IMR-90 (cell line): ENCODE results near the gene SLC13A5. TPM values are rescaled to one million over a fixed set of nuclear protein-coding genes. Genes with fewer than 3 reads are reported as not detected.

ENCODE experiments used
- ATAC-seq: fragments of 200-7000 bp; cut with Tn5 transposase; 2 replicates; pipeline ENCODE4 v1.9.1; 2020; ENCODE audit warnings: low read depth, mild to moderate bottlenecking, moderate library complexity
- BruUV-seq: library from RNA; stranded (reverse); fragments of 400-500 nt; replicated peaks from 2 replicates; lab custom pipeline; 2021; lab: Mats Ljungman, UMichigan
- CTCF ChIA-PET: fragments of 300-600 bp; formaldehyde crosslinking; extraction: SDS; loops from one replicate; lab custom pipeline; 2021; ENCODE audit warnings: antibody characterized with exemption; lab: Yijun Ruan, JAX
- POLR2A ChIA-PET: fragments of 300-600 bp; sonication (Branson Sonifier 250); formaldehyde crosslinking; loops from one replicate; lab custom pipeline; 2022; ENCODE audit warnings: antibody characterized with exemption; ENCODE audit not compliant: unreplicated experiment; lab: Charles Lee
- DNase-seq: peaks from one replicate; pipeline ENCODE4 v3.0.0; 2013
- H2AFZ ChIP-seq: replicated peaks from 2 replicates; pipeline ENCODE3; 2013; ENCODE audit warnings: low read length, mild to moderate bottlenecking; ENCODE audit not compliant: poor library complexity
- H2AK5ac ChIP-seq: 2 replicates; pipeline ENCODE4 v1.6.1; 2013; ENCODE audit warnings: low read depth, low read length, inconsistent platforms
- H2AK9ac ChIP-seq: replicated peaks from 2 replicates; pipeline ENCODE3; 2013; ENCODE audit warnings: mild to moderate bottlenecking, low read depth, low read length, moderate library complexity; ENCODE audit not compliant: poor library complexity
- H2BK120ac ChIP-seq: 2 replicates; pipeline ENCODE4 v1.6.1; 2013; ENCODE audit warnings: low read depth, low read length, inconsistent platforms
- H2BK15ac ChIP-seq: 3 replicates; pipeline ENCODE4 v1.6.1; 2013; ENCODE audit warnings: low read depth, low read length, inconsistent platforms
- H2BK20ac ChIP-seq: 2 replicates; pipeline ENCODE4 v1.6.1; 2013; ENCODE audit warnings: low read depth, mild to moderate bottlenecking, inconsistent platforms, low read length, moderate library complexity
- H2BK5ac ChIP-seq: 2 replicates; pipeline ENCODE4 v1.6.1; 2013; ENCODE audit warnings: mild to moderate bottlenecking, low read depth, low read length, inconsistent platforms; ENCODE audit not compliant: poor library complexity, severe bottlenecking
- H3K14ac ChIP-seq: replicated peaks from 2 replicates; pipeline ENCODE4 v1.6.1; 2013; ENCODE audit warnings: low read depth, low read length, inconsistent platforms
- H3K18ac ChIP-seq: 2 replicates; pipeline ENCODE4 v1.6.1; 2013; ENCODE audit warnings: low read depth, low read length, control low read depth
- H3K23ac ChIP-seq: 2 replicates; pipeline ENCODE4 v1.6.1; 2013; ENCODE audit warnings: low read depth, low read length, inconsistent platforms
- H3K27ac ChIP-seq: 2 replicates; pipeline ENCODE4 v1.5.1; 2013; ENCODE audit warnings: mild to moderate bottlenecking, control low read depth, low read length; ENCODE audit not compliant: insufficient read depth
- H3K27me3 ChIP-seq: 2 replicates; pipeline ENCODE4 v1.6.1; 2013; ENCODE audit warnings: low read length; ENCODE audit not compliant: control insufficient read depth, insufficient read depth
- H3K36me3 ChIP-seq: 2 replicates; pipeline ENCODE4 v1.6.1; 2013; ENCODE audit warnings: low read length, mixed read lengths; ENCODE audit not compliant: control insufficient read depth, insufficient read depth
- H3K4ac ChIP-seq: 2 replicates; pipeline ENCODE4 v1.6.1; 2013; ENCODE audit warnings: low read depth, low read length, inconsistent platforms
- H3K4me1 ChIP-seq: 2 replicates; pipeline ENCODE4 v1.6.1; 2013; ENCODE audit warnings: low read length, mixed read lengths; ENCODE audit not compliant: control insufficient read depth, insufficient read depth
- H3K4me2 ChIP-seq: 2 replicates; pipeline ENCODE4 v1.6.1; 2013; ENCODE audit warnings: low read depth, mild to moderate bottlenecking, control low read depth, low read length, moderate library complexity
- H3K4me3 ChIP-seq: 2 replicates; pipeline ENCODE4 v1.5.1; 2013; ENCODE audit warnings: low read depth, mild to moderate bottlenecking, control low read depth, low read length, moderate library complexity; ENCODE audit not compliant: insufficient read depth
- H3K56ac ChIP-seq: 2 replicates; pipeline ENCODE4 v1.6.1; 2013; ENCODE audit warnings: low read length, inconsistent platforms; ENCODE audit not compliant: insufficient read depth; ENCODE audit errors: extremely low read depth
- H3K79me1 ChIP-seq, 2 experiments: 2 replicates each; pipeline ENCODE4 v1.6.1; 2013; ENCODE audit warnings: low read length in 2 of 2, inconsistent platforms in 1 of 2, low read depth in 1 of 2
- H3K9ac ChIP-seq: 2 replicates; pipeline ENCODE4 v1.6.1; 2013; ENCODE audit warnings: low read depth, low read length, control low read depth
- H3K9me1 ChIP-seq: 2 replicates; pipeline ENCODE4 v1.6.1; 2013; ENCODE audit warnings: low read length, inconsistent platforms; ENCODE audit not compliant: insufficient read depth
- H3K9me3 ChIP-seq: 2 replicates; pipeline ENCODE4 v1.6.1; 2013; ENCODE audit warnings: low read length; ENCODE audit not compliant: control insufficient read depth, insufficient read depth
- H4K20me1 ChIP-seq: 2 replicates; pipeline ENCODE4 v1.6.1; 2013; ENCODE audit warnings: low read length, inconsistent platforms; ENCODE audit not compliant: insufficient read depth
- H4K5ac ChIP-seq: 2 replicates; pipeline ENCODE4 v1.6.1; 2013; ENCODE audit warnings: mild to moderate bottlenecking, low read depth, low read length, control low read depth
- H4K8ac ChIP-seq, 2 experiments: 2 replicates each; pipeline ENCODE4 v1.6.1; 2013; ENCODE audit warnings: low read depth in 2 of 2, low read length in 2 of 2, control low read depth in 1 of 2, inconsistent platforms in 1 of 2
- H4K91ac ChIP-seq: 2 replicates; pipeline ENCODE4 v1.6.1; 2013; ENCODE audit warnings: low read depth, low read length, inconsistent platforms; ENCODE audit not compliant: insufficient read depth
- BHLHE40 ChIP-seq: fragments of 150-350 bp; IDR thresholded peaks from 2 replicates; pipeline ENCODE4 v1.6.1; 2016; ENCODE audit warnings: mild to moderate bottlenecking, low read depth, low read length
- CEBPB ChIP-seq: IDR thresholded peaks from 2 replicates; pipeline ENCODE4 v1.6.1; 2012; ENCODE audit warnings: low read depth, low read length, improper control_type of control experiment
- CHD1 ChIP-seq: IDR thresholded peaks from 2 replicates; pipeline ENCODE4 v1.6.1; 2012; ENCODE audit warnings: low read depth, low read length, improper control_type of control experiment
- CTCF ChIP-seq: conservative IDR thresholded peaks from 2 replicates; pipeline ENCODE4 v1.5.1; 2012; ENCODE audit warnings: mild to moderate bottlenecking, low read depth, low read length, improper control_type of control experiment
- ELK1 ChIP-seq: fragments of 150-350 bp; IDR thresholded peaks from 2 replicates; pipeline ENCODE4 v1.6.1; 2016; ENCODE audit warnings: low read depth, mild to moderate bottlenecking, low read length, moderate library complexity, borderline replicate concordance
- FOS ChIP-seq: fragments of 150-350 bp; IDR thresholded peaks from 2 replicates; pipeline ENCODE4 v1.6.1; 2016; ENCODE audit warnings: low read depth, low read length
- MAFK ChIP-seq: IDR thresholded peaks from 2 replicates; pipeline ENCODE4 v1.6.1; 2012; ENCODE audit warnings: low read depth, low read length, improper control_type of control experiment
- MAZ ChIP-seq: IDR thresholded peaks from 2 replicates; pipeline ENCODE4 v1.6.1; 2012; ENCODE audit warnings: low read depth, mild to moderate bottlenecking, low read length, improper control_type of control experiment, moderate library complexity, borderline replicate concordance
- MXI1 ChIP-seq: IDR thresholded peaks from 2 replicates; pipeline ENCODE4 v1.6.1; 2012; ENCODE audit warnings: low read depth, mild to moderate bottlenecking, low read length, moderate library complexity, borderline replicate concordance
- NFE2L2 ChIP-seq: fragments of 150-350 bp; IDR thresholded peaks from 2 replicates; pipeline ENCODE4 v1.6.1; 2016; ENCODE audit warnings: low read depth, mild to moderate bottlenecking, low read length
- POLR2A ChIP-seq: IDR thresholded peaks from 2 replicates; pipeline ENCODE4 v1.6.1; 2012; ENCODE audit warnings: mild to moderate bottlenecking, low read depth, low read length
- RAD21 ChIP-seq: IDR thresholded peaks from 2 replicates; pipeline ENCODE4 v1.6.1; 2012; ENCODE audit warnings: low read length, improper control_type of control experiment
- RCOR1 ChIP-seq: IDR thresholded peaks from 2 replicates; pipeline ENCODE4 v1.6.1; 2012; ENCODE audit warnings: mild to moderate bottlenecking, low read length, improper control_type of control experiment; ENCODE audit not compliant: insufficient replicate concordance
- RFX5 ChIP-seq: IDR thresholded peaks from 2 replicates; pipeline ENCODE4 v1.8.0; 2012; ENCODE audit warnings: low read depth, mild to moderate bottlenecking, low read length, moderate library complexity
- SMC3 ChIP-seq: fragments of 150-350 bp; IDR thresholded peaks from 2 replicates; pipeline ENCODE4 v1.6.1; 2016; ENCODE audit warnings: low read depth, mild to moderate bottlenecking, antibody characterized with exemption, low read length, moderate library complexity
- USF2 ChIP-seq: fragments of 150-350 bp; IDR thresholded peaks from 2 replicates; pipeline ENCODE4 v1.6.1; 2017; ENCODE audit warnings: mild to moderate bottlenecking, antibody characterized with exemption, low read length, low read depth
- WGBS, 2 experiments: methylation state at CpG; one replicate each; pipeline versions ENCODE4 v1.1.5 to v1.1.7; 2013; ENCODE audit warnings: missing lambda C conversion rate in 2 of 2; ENCODE audit not compliant: insufficient read length in 1 of 2; ENCODE audit errors: extremely low coverage in 2 of 2; 5-methylcytosine and 5-hydroxymethylcytosine counted together
- dilution Hi-C: fragments of 300-500 bp; cut with HindIII; formaldehyde crosslinking; loops from one replicate; pipeline ENCODE4 v1.14.3; 2018; ENCODE audit warnings: low sequenced_read_pairs; ENCODE audit not compliant: unreplicated experiment
- in situ Hi-C: fragments of 300-500 bp; cut with MboI; formaldehyde crosslinking; loops from 3 replicates; pipeline ENCODE4 v1.14.3; 2019; ENCODE audit warnings: low sequenced_read_pairs, inconsistent platforms, mixed read lengths
- intact Hi-C: fragments of 100-400 bp; cut with micrococcal nuclease; formaldehyde crosslinking; loops from 2 replicates; pipeline ENCODE4 v1.10.0; 2022
- polyA plus RNA-seq, 3 experiments: library from polyadenylated mRNA; depleted of rRNA; stranded (reverse); fragments of >200 nt; gene quantifications; 2 replicates each; pipeline ENCODE4 v1.2.3, GENCODE V29; 2012; ENCODE audit warnings: low replicate concordance in 1 of 3
- total RNA-seq: library from RNA; depleted of rRNA; stranded (reverse); fragments of >200 nt; gene quantifications from 2 replicates; pipeline ENCODE4 v1.2.3, GENCODE V29; 2012

The SLC13A5 gene
- total and polyA plus RNA-seq, 2 of the 4 experiments (the other 2 are of a cell fraction) = not detected

GRCh38 chr17:6677158-6677831 lies 35.9 kb downstream of the SLC13A5 start:
- no peak overlapping the region for H3K9ac ChIP-seq
- no peak overlapping the region for H3K23ac ChIP-seq
- no peak overlapping the region for H2AK5ac ChIP-seq
- no TSS peak for BruUV-seq
- H4K20me1 ChIP-seq = no peaks in the 10 kb centered on the region
- H3K4ac ChIP-seq = no peak overlapping the region
- no peak overlapping the region for H4K5ac ChIP-seq
- no peak overlapping the region for H2BK120ac ChIP-seq
- H3K4me2 ChIP-seq = no peak overlapping the region
- CTCF ChIA-PET = no interaction called here
- dilution Hi-C loops (no loop called here), in situ Hi-C loops (no loop called here), intact Hi-C loops (no loop called here)
- no peaks in the 10 kb centered on the region for H3K9me1 ChIP-seq
- no peak overlapping the region for H3K14ac ChIP-seq
- H3K27ac ChIP-seq = no peak overlapping the region
- H3K36me3 ChIP-seq = no peaks in the 10 kb centered on the region
- H4K91ac ChIP-seq = no peak overlapping the region
- H3K4me3 ChIP-seq = no peak overlapping the region
- TF ChIP-seq POLR2A (no peak), RAD21 (no peak), RFX5 (no peak), MAFK (no peak), NFE2L2 (no peak), CEBPB (no peak), CHD1 (no peak), SMC3 (no peak), USF2 (no peak), CTCF (no peak), FOS (no peak), MXI1 (no peak), MAZ (no peak), RCOR1 (no peak), BHLHE40 (no peak), ELK1 (no peak)
- ATAC-seq = no peak
- H3K27me3 ChIP-seq = peaks cover 29% of the 10 kb centered on the region
- H2BK5ac ChIP-seq = no peak overlapping the region
- POLR2A ChIA-PET = no interaction called here
- no peaks in the 10 kb centered on the region for H3K4me1 ChIP-seq
- peak overlapping the region; percentile 21 for H2AFZ ChIP-seq
- H3K9me3 ChIP-seq = no peaks in the 10 kb centered on the region
- DNase-seq = peak; percentile 3
- H2BK20ac ChIP-seq = no peak overlapping the region
- H3K79me1 ChIP-seq = no peaks in the 10 kb centered on the region
- H4K8ac ChIP-seq = no peak overlapping the region
- H2BK15ac ChIP-seq = no peak overlapping the region
- no peak overlapping the region for H3K56ac ChIP-seq
- WGBS, 2 experiments = no CpG with 5 or more reads among the region's 16 CpGs
- no peak overlapping the region for H3K18ac ChIP-seq
- no peak overlapping the region for H2AK9ac ChIP-seq
